HG03439 (cell line): Measurements from ENCODE around the gene CEP135.
A peak's percentile ranks its signal among the peaks of the same experiment; 100 is the strongest.

Experiments used
- ATAC-seq: cut with Tn5 transposase; IDR thresholded peaks from one replicate; pipeline ENCODE4 v1.9.1; 2021; ENCODE audit warnings: mild to moderate bottlenecking, moderate library complexity; ENCODE audit not compliant: unreplicated experiment

Gene CEP135

GRCh38 chr4:56003606-56004005 lies 54.9 kb downstream of the CEP135 start:
- ATAC-seq, result no peak

GRCh38 chr4:56004235-56004634 lies 55.5 kb downstream of the CEP135 start:
- no peak for ATAC-seq

- ATAC-seq, result no peak
Measured at GRCh38 chr4:56007154-56007553, 58.4 kb downstream of the CEP135 start.

GRCh38 chr4:56008206-56008605 lies 59.5 kb downstream of the CEP135 start:
- no peak for ATAC-seq

- ATAC-seq, result no peak
Measured at GRCh38 chr4:56026596-56026995, 77.9 kb downstream of the CEP135 start.

GRCh38 chr4:56028165-56028564 lies 79.4 kb downstream of the CEP135 start:
- no peak for ATAC-seq

- ATAC-seq, result no peak
Measured at GRCh38 chr4:56038487-56039162, 89.9 kb downstream of the CEP135 start.

GRCh38 chr4:56040842-56041241 lies 92.1 kb downstream of the CEP135 start:
- no peak for ATAC-seq

- ATAC-seq, result no peak
Measured at GRCh38 chr4:56042225-56042624, 93.5 kb downstream of the CEP135 start.

- no peak for ATAC-seq
Measured at GRCh38 chr4:56048383-56048701, 99.6 kb downstream of the CEP135 start.

GRCh38 chr4:56048702-56049431 lies 100.1 kb downstream of the CEP135 start:
- peak; percentile 98 for ATAC-seq

GRCh38 chr4:56050625-56051024 lies 101.9 kb downstream of the CEP135 start:
- no peak for ATAC-seq

GRCh38 chr4:56051029-56051709 lies 102.4 kb downstream of the CEP135 start:
- no peak for ATAC-seq

- ATAC-seq, result no peak
Measured at GRCh38 chr4:56051710-56052075, 102.9 kb downstream of the CEP135 start.

- no peak for ATAC-seq
Measured at GRCh38 chr4:56052481-56052880, 103.7 kb downstream of the CEP135 start.

- no peak for ATAC-seq
Measured at GRCh38 chr4:56052966-56053365, 104.2 kb downstream of the CEP135 start.

GRCh38 chr4:56055027-56055977 lies 106.6 kb downstream of the CEP135 start:
- no peak for ATAC-seq

GRCh38 chr4:56055991-56056390 lies 107.2 kb downstream of the CEP135 start:
- ATAC-seq, result no peak

GRCh38 chr4:56058555-56058954 lies 109.8 kb downstream of the CEP135 start:
- no peak for ATAC-seq

- ATAC-seq, result no peak
Measured at GRCh38 chr4:56060036-56060435, 111.3 kb downstream of the CEP135 start.

GRCh38 chr4:56062106-56062505 lies 113.4 kb downstream of the CEP135 start:
- ATAC-seq, result no peak
